NCI-H748 (cell line): ENCODE measurements around the gene RNF123.
"Not testable (repeated sequence)": the region's sequence is repeated elsewhere in the genome, so short reads cannot be mapped to it uniquely, and the experiment has no call there.

Experiments used
- DNase-seq: peaks from one replicate; lab custom pipeline; 2025; ENCODE audit not compliant: unreplicated experiment; lab: John Stamatoyannopoulos, UW

RNF123 gene

GRCh38 chr3:49675912-49676311 lies 13.4 kb upstream of the RNF123 start:
- DNase-seq: no peak

DNA sequence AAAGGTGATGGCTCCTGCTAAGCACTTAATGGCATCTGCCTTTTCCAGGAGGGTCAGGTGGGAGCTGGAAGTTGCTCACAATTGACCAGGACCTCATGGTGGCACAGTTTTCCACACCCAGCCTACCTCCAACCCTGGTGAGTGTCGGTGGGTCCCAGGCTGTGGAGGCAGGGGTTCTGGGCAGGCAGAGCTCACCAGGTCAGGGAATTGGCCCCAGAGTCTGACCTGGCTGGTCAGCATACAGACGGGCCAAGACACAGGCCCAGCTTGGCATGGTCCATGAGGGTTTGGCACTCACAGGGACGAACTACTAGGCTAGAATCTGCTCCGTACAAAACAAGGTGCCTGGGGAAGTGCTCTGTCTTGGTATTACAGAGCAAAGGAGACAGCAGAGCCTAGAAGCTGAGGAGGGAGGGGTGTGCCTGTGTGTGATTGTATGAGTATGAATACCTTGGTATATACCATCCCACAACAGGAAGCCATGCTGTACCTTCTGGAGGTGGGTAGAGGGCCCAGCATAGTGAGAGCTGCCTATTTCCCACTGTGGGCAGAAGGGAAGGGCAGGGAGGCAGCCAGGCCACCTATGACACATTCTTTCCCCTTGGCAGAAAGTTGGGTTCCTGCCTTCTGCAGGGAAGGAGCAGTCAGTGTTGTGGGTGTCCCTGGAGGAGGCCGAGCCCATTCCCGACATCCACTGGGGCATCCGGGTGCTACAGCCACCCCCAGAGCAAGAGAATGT lies 8.7 kb upstream of the RNF123 start:
- DNase-seq: no peak

GRCh38 chr3:49681232-49681522 lies 8.2 kb upstream of the RNF123 start:
- no peak for DNase-seq

GRCh38 chr3:49681543-49681942 lies 7.8 kb upstream of the RNF123 start:
- no peak for DNase-seq

DNA sequence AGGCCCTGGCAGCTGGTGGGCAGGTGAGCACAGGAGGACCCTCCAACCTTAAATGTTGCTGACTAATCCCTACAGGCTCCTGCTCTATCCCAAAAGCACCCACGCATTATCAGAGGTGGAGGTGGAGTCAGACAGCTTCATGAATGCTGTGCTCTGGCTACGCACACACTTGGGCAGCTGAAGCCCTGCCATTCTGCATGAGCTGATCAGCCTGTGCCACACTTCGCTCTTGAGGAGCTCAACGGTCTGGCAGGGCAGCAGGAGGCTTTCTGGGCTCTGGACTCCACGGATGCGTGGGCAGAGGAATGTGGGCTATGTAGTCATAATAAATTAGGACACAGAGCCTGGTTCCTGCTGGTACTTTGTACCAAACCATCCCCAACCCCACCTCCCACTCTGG lies 6.2 kb upstream of the RNF123 start:
- DNase-seq: no peak

DNA sequence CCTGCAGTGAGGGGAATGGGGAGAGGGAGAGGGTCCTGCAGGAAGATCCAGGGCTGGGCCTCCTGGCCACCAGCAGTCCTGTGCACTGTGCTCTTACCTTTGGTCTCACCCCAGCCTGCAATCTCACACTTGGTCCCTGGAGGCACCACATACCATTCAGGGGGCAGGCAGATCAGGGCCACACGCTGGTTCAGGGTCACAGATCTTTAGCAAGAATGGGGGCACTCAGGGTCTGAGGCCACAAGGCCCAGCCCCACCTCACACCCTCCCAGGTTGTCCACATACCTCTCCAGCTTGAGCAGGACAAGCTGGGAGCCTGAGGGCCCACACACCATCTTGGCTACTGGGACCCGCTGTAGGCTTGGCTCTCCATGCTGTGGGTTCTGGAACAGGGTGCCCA lies 4.9 kb upstream of the RNF123 start:
- DNase-seq: not testable (repeated sequence)

- DNase-seq: not testable (repeated sequence)
Measured at GRCh38 chr3:49685103-49685502, 4.3 kb upstream of the RNF123 start.

DNA sequence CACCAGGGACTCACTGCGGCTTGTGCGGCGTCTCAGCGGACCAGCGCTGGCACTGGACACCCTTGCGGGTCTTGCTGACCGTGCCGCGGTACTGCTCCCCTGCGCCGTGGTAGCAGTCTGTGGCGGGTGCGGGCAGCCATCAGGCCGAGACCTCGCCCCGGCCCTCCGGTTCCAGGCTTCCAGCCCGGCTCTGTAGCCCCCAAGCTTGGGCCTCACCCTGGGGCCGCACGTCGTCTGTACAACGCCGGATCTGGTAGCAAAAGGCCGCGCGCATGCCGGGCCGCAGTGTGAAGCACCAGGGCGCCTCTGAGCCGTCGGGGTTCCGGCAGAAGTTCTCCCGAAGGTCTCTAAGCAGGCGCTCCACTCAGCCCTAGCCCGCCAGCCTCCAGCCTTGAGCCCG lies 3.5 kb upstream of the RNF123 start:
- not testable (repeated sequence) for DNase-seq

DNA sequence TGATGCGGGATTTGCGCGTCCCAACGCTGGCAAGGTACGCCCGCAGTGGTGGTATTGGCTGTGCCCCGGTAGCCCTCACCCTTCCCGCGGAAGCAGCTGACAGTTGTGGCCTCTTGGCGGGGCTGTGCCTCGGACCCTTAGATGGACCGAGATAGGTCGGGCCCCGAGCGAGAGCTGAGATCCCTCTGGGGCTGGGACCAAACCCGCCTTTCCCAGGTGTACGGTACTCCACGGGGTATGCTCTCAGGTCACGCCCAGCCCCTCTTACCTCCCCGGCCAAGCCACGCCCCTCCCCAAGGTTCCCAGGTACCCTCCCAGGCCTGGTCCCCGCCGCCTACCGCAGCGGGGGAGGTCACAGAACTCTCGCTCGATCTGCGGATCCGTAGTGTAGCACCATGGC lies 3.0 kb upstream of the RNF123 start:
- not testable (repeated sequence) for DNase-seq

DNA sequence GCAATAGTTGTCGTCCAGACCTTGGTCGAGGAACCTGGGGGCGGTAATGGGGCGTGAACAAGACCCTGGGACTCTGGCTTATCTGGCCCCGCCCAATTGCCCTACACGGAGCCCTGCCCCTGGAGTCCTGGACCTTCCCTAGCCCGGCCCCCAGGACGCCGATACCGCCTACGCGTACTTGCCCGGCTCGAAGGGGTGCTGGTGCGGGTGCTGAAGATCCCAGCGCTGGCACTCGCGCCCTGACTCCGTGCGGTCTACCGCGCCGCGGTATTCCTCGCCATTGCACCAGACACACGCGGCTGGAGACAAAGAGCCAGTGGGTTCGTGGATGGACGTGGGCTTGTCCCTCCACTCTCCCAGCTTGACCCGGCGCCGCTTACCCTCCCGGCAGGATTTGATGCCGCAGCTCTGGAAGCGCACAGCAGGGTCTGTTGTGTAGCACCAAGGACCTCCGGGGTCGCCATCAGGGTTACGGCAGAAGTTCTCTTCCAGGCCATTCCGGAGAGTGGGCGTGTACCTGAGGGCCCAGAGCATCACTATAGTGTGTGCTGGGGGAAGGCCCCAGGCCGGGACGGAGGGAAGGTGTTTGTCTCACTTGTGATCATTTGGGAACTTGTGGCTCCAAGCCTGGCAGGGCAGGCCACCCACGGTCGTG lies 2.5 kb upstream of the RNF123 start:
- DNase-seq: not testable (repeated sequence)

GRCh38 chr3:49687424-49687795 lies 1.9 kb upstream of the RNF123 start:
- not testable (repeated sequence) for DNase-seq

DNA sequence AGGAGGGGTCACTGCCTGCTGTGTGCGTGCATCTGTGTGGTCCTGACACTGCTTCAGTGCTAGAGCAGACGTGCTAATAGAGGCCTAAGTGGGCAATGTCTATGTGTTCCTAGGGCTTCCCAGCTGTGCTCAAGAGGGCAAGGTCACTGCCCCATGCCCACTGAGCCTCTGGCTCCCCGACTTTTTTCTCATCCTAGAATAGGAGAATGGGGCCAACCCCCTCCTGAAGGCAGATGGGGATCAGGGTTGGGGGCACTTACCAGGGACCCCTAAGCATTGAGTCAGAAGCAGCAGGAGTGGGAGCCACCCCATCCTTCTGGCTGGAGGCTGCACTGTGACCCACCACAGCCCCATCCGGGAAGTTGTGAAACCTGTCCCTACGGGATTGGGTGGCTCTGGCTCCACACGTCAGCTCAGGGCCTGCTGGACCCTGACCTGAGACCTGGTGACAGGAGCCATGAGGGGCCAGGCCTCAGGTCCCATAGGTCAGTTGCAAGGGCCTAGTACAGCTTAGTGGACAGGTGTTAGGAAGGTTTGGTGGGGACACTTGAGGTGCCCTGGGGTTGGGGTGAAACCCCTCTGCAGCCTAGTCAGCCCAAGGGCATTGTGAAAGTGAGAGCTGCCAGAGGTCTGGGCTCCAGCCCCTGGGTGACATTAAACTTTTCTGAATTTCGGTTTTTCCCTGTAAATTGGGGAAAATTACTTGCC lies 865 bp upstream of the RNF123 start:
- DNase-seq: not testable (repeated sequence)

GRCh38 chr3:49689908-49690624 lies 709 bp downstream of the RNF123 start:
- DNase-seq: not testable (repeated sequence)

DNA sequence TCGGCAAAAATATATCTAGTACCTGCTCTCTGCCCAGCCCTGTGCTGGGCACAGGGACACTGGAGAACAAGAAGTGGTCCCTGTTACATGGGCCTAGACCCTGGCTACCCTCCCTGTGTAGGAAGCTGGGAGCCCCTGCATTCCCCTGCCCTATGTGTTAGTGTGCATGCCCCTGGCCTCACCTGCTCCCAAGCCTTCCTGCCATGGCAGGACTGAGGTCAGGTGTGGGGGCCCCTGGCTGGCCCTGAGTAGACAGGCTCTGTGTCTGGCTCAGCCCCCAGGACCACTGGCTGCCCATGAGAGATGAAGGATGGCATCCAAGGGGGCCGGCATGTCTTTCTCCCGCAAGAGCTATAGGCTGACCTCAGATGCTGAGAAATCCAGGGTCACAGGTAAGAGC lies 1.5 kb downstream of the RNF123 start:
- not testable (repeated sequence) for DNase-seq

- not testable (repeated sequence) for DNase-seq
Measured at GRCh38 chr3:49691481-49691880, 2.1 kb downstream of the RNF123 start.

GRCh38 chr3:49694409-49695070 lies 5.2 kb downstream of the RNF123 start:
- not testable (repeated sequence) for DNase-seq

DNA sequence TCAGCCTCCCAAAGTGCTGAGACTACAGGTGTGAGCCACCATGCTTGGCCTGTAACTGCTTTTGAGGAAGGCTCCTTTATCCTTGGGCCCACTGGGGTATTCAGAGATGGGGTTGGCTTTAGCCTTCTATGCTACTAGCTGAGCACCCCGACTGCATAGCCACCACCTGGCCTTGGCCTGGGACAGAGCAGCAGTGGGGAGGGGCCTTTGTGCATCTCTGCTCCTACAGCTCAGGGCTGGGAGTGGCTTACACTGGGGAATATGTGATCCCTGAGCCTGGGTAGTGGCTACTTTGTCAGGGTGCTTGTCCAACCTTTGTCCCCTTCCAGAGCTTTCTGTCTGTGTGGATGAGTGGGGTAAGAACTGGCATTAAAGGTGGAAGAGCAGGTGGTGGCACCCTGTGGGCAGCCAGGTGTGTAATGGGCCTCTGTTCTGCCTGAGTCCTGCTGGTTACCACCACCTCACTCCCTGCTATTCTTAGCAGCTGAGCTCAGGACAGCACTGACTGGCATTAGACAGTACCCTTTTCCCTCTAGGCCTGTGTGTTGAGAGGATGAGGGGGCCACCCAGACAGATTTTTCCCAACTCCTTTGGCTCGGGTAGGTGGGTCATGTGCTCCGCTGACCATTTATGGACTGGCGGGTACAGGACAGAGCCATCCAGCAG lies 6.1 kb downstream of the RNF123 start:
- not testable (repeated sequence) for DNase-seq

- DNase-seq: no peak
Measured at GRCh38 chr3:49699281-49699979, 10.1 kb downstream of the RNF123 start.

DNA sequence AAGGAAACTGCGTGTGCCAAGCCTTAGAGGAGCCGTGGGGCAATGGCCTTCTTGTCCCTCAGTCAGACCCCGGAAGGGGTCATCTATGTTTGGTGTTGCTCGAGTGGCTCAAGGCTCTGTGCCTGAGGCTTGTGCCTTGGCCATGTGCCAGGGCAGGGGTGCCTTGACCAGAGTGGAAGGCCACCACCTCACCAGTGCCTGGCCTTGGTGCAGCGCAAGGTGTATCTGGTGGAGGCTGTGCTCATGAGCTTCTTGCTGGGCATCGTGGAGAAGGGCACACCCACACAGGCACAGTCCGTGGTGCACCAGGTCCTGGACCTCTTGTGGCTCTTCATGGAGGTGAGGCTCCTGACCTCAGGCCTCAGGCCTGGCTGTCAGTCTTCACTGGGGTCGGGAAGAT lies 10.7 kb downstream of the RNF123 start:
- no peak for DNase-seq
